Smooth muscle cell (in vitro differentiated cells): Measurements from ENCODE around the gene BTF3. TPM values are rescaled to one million over a fixed set of nuclear protein-coding genes. Genes with fewer than 3 reads are reported as not detected.

Experiments used
- polyA plus RNA-seq: library from polyadenylated mRNA; unstranded; fragments of >200 nt; fragmentation: Nextera tagmentation; extraction: Ambion mirVana; gene quantifications from 2 replicates; pipeline ENCODE4 v1.2.1, GENCODE V29; 2016
- total RNA-seq: library from RNA; depleted of rRNA; stranded (reverse); fragments of >200 nt; gene quantifications from 2 replicates; pipeline ENCODE4 v1.2.3, GENCODE V29; 2014

Gene BTF3
- total and polyA plus RNA-seq, 2 experiments from 2014 or later, result 409 to 546 TPM

Other genes with a start within 250 kb of the BTF3 start
- 9.0 and 10.0 TPM in 2 replicates for gene FOXD1, start 49.7 kb upstream of the BTF3 start, total RNA-seq
- 13.8 and 14.3 TPM in 2 replicates for gene FOXD1, start 49.7 kb upstream of the BTF3 start, polyA plus RNA-seq
- gene ANKRA2, start 67.2 kb downstream of the BTF3 start, total RNA-seq, result 34.4 and 37.6 TPM in 2 replicates
- gene ANKRA2, start 67.2 kb downstream of the BTF3 start, polyA plus RNA-seq, result 19.9 and 24.7 TPM in 2 replicates
- 15.2 and 25.5 TPM in 2 replicates for gene UTP15, start 67.3 kb downstream of the BTF3 start, total RNA-seq
- 10.2 and 13.2 TPM in 2 replicates for gene UTP15, start 67.3 kb downstream of the BTF3 start, polyA plus RNA-seq
- 0.63 and 0.90 TPM in 2 replicates for gene ARHGEF28, start 127.8 kb downstream of the BTF3 start, total RNA-seq
- gene ARHGEF28, start 127.8 kb downstream of the BTF3 start, polyA plus RNA-seq, result 0.19 and 0.24 TPM in 2 replicates